ENCODE data around the gene NUPR1. TPM values are rescaled to one million over a fixed set of nuclear protein-coding genes. Genes with fewer than 3 reads are reported as not detected.
A peak's percentile ranks its signal among the peaks of the same experiment; 100 is the strongest.

NUPR1 gene, protein sequence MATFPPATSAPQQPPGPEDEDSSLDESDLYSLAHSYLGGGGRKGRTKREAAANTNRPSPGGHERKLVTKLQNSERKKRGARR
- 19.0 and 47.8 TPM in 2 replicates for polyA plus RNA-seq (2011; rRNA removed)
- polyA plus RNA-seq (2012; cell fraction: cytosol; rRNA removed), result 15.7 and 16.4 TPM in 2 replicates
- polyA plus RNA-seq (2012; cell fraction: nucleus; rRNA removed), result 6.1 and 8.2 TPM in 2 replicates
- 24.5 to 29.3 TPM (median 25.9 TPM) in 3 replicates for polyA plus RNA-seq (2017; fragmentation: RNase III; extraction: RNeasy Plus Mini Kit Qiagen cat#74134 plus additional on column Dnase treatment)
- polyA minus RNA-seq (2011; rRNA and poly(A)+ RNA removed), result 3.6 and 5.7 TPM in 2 replicates

- peaks cover 30% of the 10 kb centered on the region for H3K4me1 ChIP-seq
- H3K4me3 ChIP-seq, result peak within 1 kb of the TSS; percentile 41
- H3K27ac ChIP-seq, result peak within 1 kb of the TSS; percentile 87 to 91
- DNase-seq (ENCODE audit: low read depth in 1 of 2, low spot score in 1 of 2) (peak; percentile 63 to 85), FAIRE-seq (no peak), ATAC-seq (peak; percentile 92 to 93)
- TF ChIP-seq KDM5A (IDR thresholded peaks at IDR 0.05), result no peak
- TF ChIP-seq, protein P1, sequence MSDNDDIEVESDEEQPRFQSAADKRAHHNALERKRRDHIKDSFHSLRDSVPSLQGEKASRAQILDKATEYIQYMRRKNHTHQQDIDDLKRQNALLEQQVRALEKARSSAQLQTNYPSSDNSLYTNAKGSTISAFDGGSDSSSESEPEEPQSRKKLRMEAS (IDR thresholded peaks at IDR 0.05), result peak; percentile 21; the same call in 1 of the 2 replicates
- peak; percentile 47 to 92; a peak in 3 of 4 replicates for TF ChIP-seq CEBPB (IDR thresholded peaks at IDR 0.05)
- TF ChIP-seq, protein P2, sequence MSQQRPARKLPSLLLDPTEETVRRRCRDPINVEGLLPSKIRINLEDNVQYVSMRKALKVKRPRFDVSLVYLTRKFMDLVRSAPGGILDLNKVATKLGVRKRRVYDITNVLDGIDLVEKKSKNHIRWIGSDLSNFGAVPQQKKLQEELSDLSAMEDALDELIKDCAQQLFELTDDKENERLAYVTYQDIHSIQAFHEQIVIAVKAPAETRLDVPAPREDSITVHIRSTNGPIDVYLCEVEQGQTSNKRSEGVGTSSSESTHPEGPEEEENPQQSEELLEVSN (IDR thresholded peaks at IDR 0.05; ENCODE audit: borderline replicate concordance, low read depth), result peak; percentile 65; the same call in 1 of the 2 replicates
- no peak for TF ChIP-seq EP300 (IDR thresholded peaks at IDR 0.05)
- TF ChIP-seq SREBF2 (IDR thresholded peaks at IDR 0.05), result no peak
- TF ChIP-seq ZC3H11A (IDR thresholded peaks at IDR 0.05), result no peak
- 37% methylated on average over 19 of the region's 22 CpGs for WGBS (ENCODE audit: missing lambda C conversion rate)
- ChIA-PET CTCF (interaction anchor here (1.4 to 1.7 kb wide), 2 partner anchors 11 to 221 kb away, joined by 3 to 6 read pairs; no protein-coding TSS in a partner anchor), POLR2A (interaction anchor here (1.3 kb wide), 1 partner anchor 15 kb away, joined by 3 read pairs; the partner anchor contains the start of gene SGF29)
- no peaks in the 10 kb centered on the region for H3K9me3 ChIP-seq
- peak within 1 kb of the TSS; percentile 74 for H3K4me2 ChIP-seq
These were observed at the start of gene NUPR1 for GRCh38 chr16:28538733-28539596. TSS of gene NUPR1 (minus strand) at chr16:28538974. CDS start at chr16:28538907, 67 bp downstream.

GRCh38 chr16:28587386-28587785 lies 48.6 kb upstream of the NUPR1 start:
- Histone ChIP-seq H3K9me3 (no peaks in the 10 kb centered on the region), H3K4me3 (no peak overlapping the region), H3K4me1 (peaks cover 25% of the 10 kb centered on the region), H3K4me2 (peak overlapping the region; percentile 33; the same call in 1 of the 3 replicates), H3K27ac (peak overlapping the region; percentile 16 to 56; a peak in 4 of 6 replicates)
- TF ChIP-seq FOSL2 (IDR thresholded peaks at IDR 0.05) (no peak), FOSL2 (CRISPR knock-in tag; IDR thresholded peaks at IDR 0.05) (peak; percentile 32; the same call in 1 of the 2 replicates), ZNF302 (CRISPR knock-in tag; IDR thresholded peaks at IDR 0.05) (no peak), ZFP36 (IDR thresholded peaks at IDR 0.05; ENCODE audit: borderline replicate concordance, partially characterized antibody) (no peak)
- 23% methylated on average over 8 of the region's 8 CpGs for WGBS (ENCODE audit: missing lambda C conversion rate)
- ChIA-PET POLR2A (no interaction called here), CTCF (interaction anchor here (1.4 to 1.6 kb wide), 3 partner anchors 16 to 33 kb away, joined by 3 to 4 read pairs (median 3); no protein-coding TSS in a partner anchor)
- ATAC-seq (peak; percentile 43 to 64; a peak in 4 of 6 replicates), DNase-seq (ENCODE audit: low read depth in 1 of 2, low spot score in 1 of 2) (peak; percentile 37 to 57), FAIRE-seq (no peak)

- peak overlapping the region in 1 of 2 experiments; percentile 28; a peak in 1 of 6 replicates for H3K27ac ChIP-seq
- H3K4me3 ChIP-seq, result no peak overlapping the region
- DNase-seq (ENCODE audit: low read depth in 1 of 2, low spot score in 1 of 2) (no peak), FAIRE-seq (no peak), ATAC-seq (no peak)
- ChIA-PET CTCF (interaction anchor here (0.9 to 2.3 kb wide), 4 partner anchors 15 to 309 kb away, joined by 3 to 10 read pairs (median 4); partner anchors contain the start of gene SULT1A1), POLR2A (no interaction called here)
- H3K4me1 ChIP-seq, result peaks cover 25% of the 10 kb centered on the region
- no peak for TF ChIP-seq FOSB (CRISPR knock-in tag; IDR thresholded peaks at IDR 0.05)
- no peak for TF ChIP-seq RFX5 (IDR thresholded peaks at IDR 0.05)
- no peak for TF ChIP-seq HES2 (IDR thresholded peaks at IDR 0.05)
- no peak for TF ChIP-seq EHF (CRISPR knock-in tag; IDR thresholded peaks at IDR 0.05)
- no peak for TF ChIP-seq TP53 (CRISPR knock-in tag; IDR thresholded peaks at IDR 0.05)
- no peak for TF ChIP-seq HOXA7 (CRISPR knock-in tag; IDR thresholded peaks at IDR 0.05)
- TF ChIP-seq MAFK (IDR thresholded peaks at IDR 0.05; ENCODE audit: partially characterized antibody), result no peak
- TF ChIP-seq NPAS2 (CRISPR knock-in tag; IDR thresholded peaks at IDR 0.05; ENCODE audit: borderline replicate concordance), result no peak
- no peak for TF ChIP-seq CHD4 (IDR thresholded peaks at IDR 0.05; ENCODE audit: borderline replicate concordance)
- TF ChIP-seq HOXB5 (CRISPR knock-in tag; IDR thresholded peaks at IDR 0.05), result no peak
- no peak for TF ChIP-seq HEYL (CRISPR knock-in tag; IDR thresholded peaks at IDR 0.05)
- H3K9me3 ChIP-seq, result no peaks in the 10 kb centered on the region
- WGBS (ENCODE audit: missing lambda C conversion rate), result 71% methylated on average over 3 of the region's 3 CpGs
- H3K4me2 ChIP-seq, result no peak overlapping the region
These were observed 47.7 kb upstream of the NUPR1 start for GRCh38 chr16:28586466-28586865.

All from A549 (cell line).